GM12878 (cell line): Measurements from ENCODE around the gene BPIFB3. TPM values are rescaled to one million over a fixed set of nuclear protein-coding genes. Genes with fewer than 3 reads are reported as not detected.

ENCODE experiments used
- ATAC-seq: fragments of 200-7000 bp; cut with Tn5 transposase; 3 replicates; pipeline ENCODE4 v1.9.1; 2020; ENCODE audit warnings: mild to moderate bottlenecking, moderate library complexity
- BruUV-seq: library from RNA; stranded (reverse); fragments of 400-500 nt; replicated peaks from 2 replicates; lab custom pipeline; 2021; lab: Mats Ljungman, UMichigan
- CTCF ChIA-PET: fragments of 300-600 bp; sonication (Branson Sonifier 250); formaldehyde crosslinking; extraction: SDS; loops from one replicate; lab custom pipeline; 2021; ENCODE audit warnings: inconsistent platforms; lab: Yijun Ruan, JAX
- POLR2A ChIA-PET: fragments of 350-600 bp; formaldehyde crosslinking; extraction: SDS; loops from one replicate; lab custom pipeline; 2021; ENCODE audit warnings: inconsistent platforms; lab: Charles Lee
- RAD21 ChIA-PET: fragments of 300-600 bp; sonication (Branson Sonifier 250); formaldehyde crosslinking; loops from one replicate; lab custom pipeline; 2023; ENCODE audit warnings: antibody characterized with exemption; ENCODE audit not compliant: unreplicated experiment; lab: Charles Lee
- SMC1A ChIA-PET: fragments of 300-600 bp; sonication (Branson Sonifier 250); formaldehyde crosslinking; loops from one replicate; lab custom pipeline; 2023; ENCODE audit not compliant: unreplicated experiment, uncharacterized antibody; lab: Charles Lee
- DNase-seq: peaks from one replicate; pipeline ENCODE4 v3.0.0-alpha.2; 2011; ENCODE audit warnings: low read depth, low spot score
- FAIRE-seq: peaks from 3 replicates; lab custom pipeline; 2011; peaks lifted over from hg19 to GRCh38; lab: Jason Lieb, UNC
- H2AFZ ChIP-seq: 2 replicates; pipeline ENCODE4 v1.6.0; 2011; ENCODE audit warnings: low read depth, low read length, control low read depth; ENCODE audit not compliant: control insufficient read depth
- H3K27ac ChIP-seq: 2 replicates; pipeline ENCODE4 v1.5.1; 2011; ENCODE audit warnings: control low read depth; ENCODE audit not compliant: control insufficient read depth, insufficient read depth
- H3K27me3 ChIP-seq, 2 experiments: replicated peaks in 1 of 2; 2 replicates each; pipeline versions ENCODE4 v1.6.0 to v1.6.1; 2011; ENCODE audit warnings: low read length in 1 of 2; ENCODE audit not compliant: control insufficient read depth in 2 of 2, insufficient read depth in 2 of 2
- H3K36me3 ChIP-seq, 2 experiments: 2 replicates each; pipeline ENCODE4 v1.5.1; 2011; ENCODE audit warnings: low read length in 1 of 2; ENCODE audit not compliant: control insufficient read depth in 2 of 2, insufficient read depth in 2 of 2
- H3K4me1 ChIP-seq: 2 replicates; pipeline ENCODE4 v1.6.1; 2011; ENCODE audit warnings: mild to moderate bottlenecking, low read length, moderate library complexity, mixed read lengths; ENCODE audit not compliant: control insufficient read depth, insufficient read depth
- H3K4me2 ChIP-seq: 2 replicates; pipeline ENCODE4 v1.6.0; 2011; ENCODE audit warnings: control low read depth; ENCODE audit not compliant: control insufficient read depth, insufficient read depth
- H3K4me3 ChIP-seq: fragments of 200-600 bp; sonication (generic); 2 replicates; pipeline ENCODE4 v1.5.1; 2016
- H3K79me2 ChIP-seq: 2 replicates; pipeline ENCODE4 v1.6.0; 2011; ENCODE audit warnings: low read length; ENCODE audit not compliant: control insufficient read depth, insufficient read depth
- H3K9ac ChIP-seq: 2 replicates; pipeline ENCODE4 v1.8.0; 2011; ENCODE audit warnings: low read length, control low read depth, mixed read lengths; ENCODE audit not compliant: control insufficient read depth, insufficient read depth
- H3K9me3 ChIP-seq: replicated peaks from 3 replicates; pipeline ENCODE4 v1.5.1; 2011; ENCODE audit warnings: mild to moderate bottlenecking, low read length; ENCODE audit not compliant: control insufficient read depth, insufficient read depth
- H4K20me1 ChIP-seq: 2 replicates; pipeline ENCODE4 v1.6.0; 2011; ENCODE audit not compliant: control insufficient read depth, insufficient read depth
- JUNB ChIP-seq: IDR thresholded peaks from 2 replicates; pipeline ENCODE4 v1.6.1; 2016; ENCODE audit warnings: antibody characterized with exemption, mild to moderate bottlenecking
- NBN ChIP-seq: fragments of 450-650 bp; IDR thresholded peaks from 2 replicates; pipeline ENCODE4 v1.6.1; 2016
- NR2F1 ChIP-seq: fragments of 450-650 bp; conservative IDR thresholded peaks from 2 replicates; pipeline ENCODE4 v1.6.1; 2017; ENCODE audit warnings: mild to moderate bottlenecking
- SIX5 ChIP-seq: IDR thresholded peaks from 2 replicates; pipeline ENCODE4 v1.6.1; 2011; ENCODE audit warnings: mild to moderate bottlenecking, low read depth, low read length, moderate library complexity; ENCODE audit not compliant: severe bottlenecking
- SMAD5 ChIP-seq: IDR thresholded peaks from 2 replicates; pipeline ENCODE4 v1.6.1; 2016; ENCODE audit warnings: antibody characterized with exemption, low read depth
- WGBS: methylation state at CpG from one replicate; pipeline ENCODE4 v1.1.6; 2016; ENCODE audit warnings: low lambda C conversion rate; ENCODE audit not compliant: insufficient replicate concordance, insufficient coverage; ENCODE audit errors: missing lambda C conversion rate; 5-methylcytosine and 5-hydroxymethylcytosine counted together
- in situ Hi-C: fragments of 300-500 bp; cut with MboI; formaldehyde crosslinking; loops from 9 replicates; pipeline ENCODE4 v1.14.3; 2018; ENCODE audit warnings: mixed read lengths
- intact Hi-C: fragments of 100-400 bp; cut with micrococcal nuclease; formaldehyde crosslinking; loops from one replicate; pipeline ENCODE4 v1.14.2; 2022; ENCODE audit not compliant: unreplicated experiment
- polyA plus RNA-seq, 11 experiments: library from polyadenylated mRNA; depleted of rRNA in 4 of 11; unstranded in 6 of 11; stranded (reverse) in 5 of 11; fragments of >200 nt; fragmentation: Nextera tagmentation in 4 of 11; fragmentation: Illumina TruSeq in 1 of 11; extraction: Ambion mirVana in 4 of 11; extraction: Trizol in 1 of 11; gene quantifications; 1 replicate in 1 of 11; 2 replicates in 10 of 11; pipeline versions ENCODE4 v1.2.1 to v1.2.3, GENCODE V29; 2011 to 2016; ENCODE audit warnings: inconsistent platforms in 2 of 11, missing spikeins in 2 of 11, low read depth in 1 of 11
- total RNA-seq, 4 experiments: library from RNA; depleted of rRNA in 3 of 4; stranded (reverse); fragments of >200 nt in 3 of 4; fragmentation: Illumina TruSeq in 1 of 4; extraction: Trizol in 1 of 4; gene quantifications; 2 replicates each; pipeline versions ENCODE4 v1.2.1 to v1.2.3, GENCODE V29; 2013 to 2021
- TF ChIP-seq, protein P1 (sequence below): fragments of 450-650 bp; formaldehyde crosslinking; IDR thresholded peaks from 2 replicates; pipeline ENCODE4 v1.4.0; 2022; ENCODE audit warnings: mild to moderate bottlenecking, moderate library complexity

The BPIFB3 gene
- total and polyA plus RNA-seq, 10 of the 15 experiments (the other 5 are each of a cell fraction or from before 2014, with no cell fraction given), result not detected

DNA sequence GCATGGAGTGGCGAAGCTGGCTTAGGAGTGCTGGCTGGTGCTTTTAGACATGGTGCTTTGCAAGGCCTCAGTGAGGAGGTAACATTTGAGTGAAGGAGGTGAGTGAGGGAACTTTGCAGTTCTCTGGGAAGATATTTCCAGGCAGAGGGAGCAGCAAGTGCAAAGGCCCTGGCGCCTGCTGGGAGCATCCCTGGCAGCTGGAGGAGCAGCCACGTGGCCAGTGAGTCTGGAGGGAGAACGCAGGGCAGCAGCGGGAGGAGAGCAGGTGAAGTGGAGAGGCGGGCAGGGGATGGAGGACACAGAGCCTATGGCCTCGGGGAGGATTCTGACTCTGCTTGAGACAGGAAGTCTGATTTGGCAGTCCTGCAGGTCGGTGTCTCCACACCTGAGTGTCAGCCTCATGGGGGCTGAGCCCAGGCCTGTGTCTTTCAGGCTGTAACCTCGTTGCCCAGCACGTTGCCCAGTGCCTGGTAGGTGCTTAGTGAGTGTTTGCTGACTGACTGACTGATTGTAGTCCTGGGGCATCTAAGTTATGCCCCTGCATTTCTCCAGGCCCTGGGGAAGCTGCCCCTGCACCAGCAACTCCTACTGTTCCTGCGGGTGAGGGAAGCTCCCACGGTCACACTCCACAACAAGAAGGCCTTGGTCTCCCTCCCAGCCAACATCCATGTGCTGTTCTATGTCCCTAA lies 14.7 kb downstream of the BPIFB3 start:
- Histone ChIP-seq H3K4me2 (no peak overlapping the region), H4K20me1 (no peaks in the 10 kb centered on the region), H2AFZ (no peak overlapping the region), H3K9me3 (no peaks in the 10 kb centered on the region), H3K27ac (no peak overlapping the region), H3K4me3 (no peak overlapping the region), H3K9ac (no peak overlapping the region), H3K36me3 (no peaks in the 10 kb centered on the region), H3K27me3 (no peaks in the 10 kb centered on the region; a peak in 1 of 4 replicates), H3K4me1 (no peaks in the 10 kb centered on the region), H3K79me2 (no peaks in the 10 kb centered on the region)
- no peak for DNase-seq
- POLR2A ChIA-PET, result no interaction called here
- no peak for FAIRE-seq
- TF ChIP-seq SMAD5 (no peak), JUNB (no peak), NR2F1 (no peak), NBN (no peak), SIX5 (no peak)
- TF ChIP-seq, protein P1, sequence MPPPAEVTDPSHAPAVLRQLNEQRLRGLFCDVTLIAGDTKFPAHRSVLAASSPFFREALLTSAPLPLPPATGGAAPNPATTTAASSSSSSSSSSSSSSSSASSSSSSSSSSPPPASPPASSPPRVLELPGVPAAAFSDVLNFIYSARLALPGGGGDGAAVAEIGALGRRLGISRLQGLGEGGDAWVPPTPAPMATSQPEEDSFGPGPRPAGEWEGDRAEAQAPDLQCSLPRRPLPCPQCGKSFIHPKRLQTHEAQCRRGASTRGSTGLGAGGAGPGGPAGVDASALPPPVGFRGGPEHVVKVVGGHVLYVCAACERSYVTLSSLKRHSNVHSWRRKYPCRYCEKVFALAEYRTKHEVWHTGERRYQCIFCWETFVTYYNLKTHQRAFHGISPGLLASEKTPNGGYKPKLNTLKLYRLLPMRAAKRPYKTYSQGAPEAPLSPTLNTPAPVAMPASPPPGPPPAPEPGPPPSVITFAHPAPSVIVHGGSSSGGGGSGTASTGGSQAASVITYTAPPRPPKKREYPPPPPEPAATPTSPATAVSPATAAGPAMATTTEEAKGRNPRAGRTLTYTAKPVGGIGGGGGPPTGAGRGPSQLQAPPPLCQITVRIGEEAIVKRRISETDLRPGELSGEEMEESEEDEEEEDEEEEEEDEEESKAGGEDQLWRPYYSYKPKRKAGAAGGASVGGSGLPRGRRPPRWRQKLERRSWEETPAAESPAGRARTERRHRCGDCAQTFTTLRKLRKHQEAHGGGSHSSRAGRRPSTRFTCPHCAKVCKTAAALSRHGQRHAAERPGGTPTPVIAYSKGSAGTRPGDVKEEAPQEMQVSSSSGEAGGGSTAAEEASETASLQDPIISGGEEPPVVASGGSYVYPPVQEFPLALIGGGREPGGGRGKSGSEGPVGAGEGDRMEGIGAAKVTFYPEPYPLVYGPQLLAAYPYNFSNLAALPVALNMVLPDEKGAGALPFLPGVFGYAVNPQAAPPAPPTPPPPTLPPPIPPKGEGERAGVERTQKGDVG (CRISPR knock-in tag), result no peak
- RAD21 ChIA-PET, result no interaction called here
- intact Hi-C loops, result no loop called here
- WGBS, result 29% methylated on average over 12 of the region's 12 CpGs
- CTCF ChIA-PET, result interaction anchor here (1.2 to 1.5 kb wide), 2 partner anchors 9 to 279 kb away, joined by 3 to 4 read pairs; no protein-coding TSS in a partner anchor
- no TSS peak for BruUV-seq
- in situ Hi-C loops, result no loop called here
- SMC1A ChIA-PET, result no interaction called here
- no peak for ATAC-seq
